ENCODE data around the gene CFAP57. TPM values are rescaled to one million over a fixed set of nuclear protein-coding genes. Genes with fewer than 3 reads are reported as not detected.
"Not testable (repeated sequence)": the region's sequence is repeated elsewhere in the genome, so short reads cannot be mapped to it uniquely, and the experiment has no call there.

CFAP57 gene
- total RNA-seq, 1 donor from 2014 or later: not detected

DNA sequence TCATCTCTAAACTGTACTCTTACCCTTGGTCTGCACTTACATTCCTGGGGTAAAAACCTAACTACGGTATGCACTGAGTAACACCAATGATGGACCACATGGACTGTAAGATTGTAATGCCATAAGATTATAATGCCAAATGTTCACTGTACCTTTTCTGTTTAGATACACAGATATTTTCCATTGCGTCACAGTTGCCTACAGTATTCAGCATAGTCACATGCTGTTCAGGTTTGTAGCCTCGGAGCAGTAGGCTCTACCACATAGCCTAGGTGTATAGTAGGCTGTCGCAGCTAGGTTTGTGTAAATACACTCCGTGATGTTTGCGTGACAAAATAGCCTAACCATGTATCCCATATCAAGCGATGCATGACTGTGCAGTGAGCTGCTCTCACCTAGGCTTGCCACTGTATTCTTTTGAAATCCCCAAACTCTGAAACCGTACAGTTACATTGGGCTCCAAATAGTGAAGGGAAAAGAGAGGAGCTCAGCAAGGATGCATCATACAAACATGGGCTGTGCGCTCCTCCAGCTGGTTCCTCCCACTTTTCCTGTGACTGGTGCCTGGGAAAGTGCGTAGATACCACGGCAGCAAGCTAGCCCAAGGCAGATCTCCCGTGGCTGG, 35.2 kb downstream of the CFAP57 start:
- POLR2A ChIA-PET: no interaction called here
- no peak overlapping the region for H3K27ac Mint-ChIP-seq

DNA sequence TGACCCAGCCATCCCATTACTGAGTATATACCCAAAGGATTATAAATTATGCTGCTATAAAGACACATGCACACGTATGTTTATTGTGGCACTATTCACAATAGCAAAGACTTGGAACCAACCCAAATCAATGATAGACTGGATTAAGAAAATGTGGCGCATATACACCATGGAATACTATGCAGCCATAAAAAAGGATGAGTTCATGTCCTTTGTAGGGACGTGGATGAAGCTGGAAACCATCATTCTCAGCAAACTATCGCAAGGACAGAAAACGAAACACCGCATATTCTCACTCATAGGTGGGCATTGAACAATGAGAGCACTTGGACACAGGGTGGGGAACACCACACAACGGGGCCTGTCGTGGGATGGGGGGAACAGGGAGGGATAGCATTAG, 36.1 kb downstream of the CFAP57 start:
- H3K4me3 Mint-ChIP-seq; POLR2A ChIA-PET; H3K27me3 Mint-ChIP-seq; CTCF ChIA-PET; H3K9me3 Mint-ChIP-seq; ATAC-seq (ENCODE audit: low read depth); H3K4me1 Mint-ChIP-seq; DNase-seq; intact Hi-C loops (cut with micrococcal nuclease); H3K36me3 Mint-ChIP-seq (ENCODE audit: low read depth); H3K27ac Mint-ChIP-seq: not testable (repeated sequence)

More for the DNA sequence above, 35.2 kb downstream of the CFAP57 start:
- intact Hi-C loops (cut with micrococcal nuclease): no loop called here
- peaks cover 5% of the 10 kb centered on the region for H3K9me3 Mint-ChIP-seq
- TF ChIP-seq, protein P1, sequence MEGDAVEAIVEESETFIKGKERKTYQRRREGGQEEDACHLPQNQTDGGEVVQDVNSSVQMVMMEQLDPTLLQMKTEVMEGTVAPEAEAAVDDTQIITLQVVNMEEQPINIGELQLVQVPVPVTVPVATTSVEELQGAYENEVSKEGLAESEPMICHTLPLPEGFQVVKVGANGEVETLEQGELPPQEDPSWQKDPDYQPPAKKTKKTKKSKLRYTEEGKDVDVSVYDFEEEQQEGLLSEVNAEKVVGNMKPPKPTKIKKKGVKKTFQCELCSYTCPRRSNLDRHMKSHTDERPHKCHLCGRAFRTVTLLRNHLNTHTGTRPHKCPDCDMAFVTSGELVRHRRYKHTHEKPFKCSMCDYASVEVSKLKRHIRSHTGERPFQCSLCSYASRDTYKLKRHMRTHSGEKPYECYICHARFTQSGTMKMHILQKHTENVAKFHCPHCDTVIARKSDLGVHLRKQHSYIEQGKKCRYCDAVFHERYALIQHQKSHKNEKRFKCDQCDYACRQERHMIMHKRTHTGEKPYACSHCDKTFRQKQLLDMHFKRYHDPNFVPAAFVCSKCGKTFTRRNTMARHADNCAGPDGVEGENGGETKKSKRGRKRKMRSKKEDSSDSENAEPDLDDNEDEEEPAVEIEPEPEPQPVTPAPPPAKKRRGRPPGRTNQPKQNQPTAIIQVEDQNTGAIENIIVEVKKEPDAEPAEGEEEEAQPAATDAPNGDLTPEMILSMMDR (IDR thresholded peaks at IDR 0.05): no peak
- no peak overlapping the region for H3K4me3 Mint-ChIP-seq
- no peaks in the 10 kb centered on the region for H3K36me3 Mint-ChIP-seq (ENCODE audit: low read depth)
- H3K27me3 Mint-ChIP-seq: peaks cover 2% of the 10 kb centered on the region
- ATAC-seq (ENCODE audit: low read depth) (no peak), DNase-seq (no peak)
- peaks cover 4% of the 10 kb centered on the region for H3K4me1 Mint-ChIP-seq
- CTCF ChIA-PET: no interaction called here

DNA sequence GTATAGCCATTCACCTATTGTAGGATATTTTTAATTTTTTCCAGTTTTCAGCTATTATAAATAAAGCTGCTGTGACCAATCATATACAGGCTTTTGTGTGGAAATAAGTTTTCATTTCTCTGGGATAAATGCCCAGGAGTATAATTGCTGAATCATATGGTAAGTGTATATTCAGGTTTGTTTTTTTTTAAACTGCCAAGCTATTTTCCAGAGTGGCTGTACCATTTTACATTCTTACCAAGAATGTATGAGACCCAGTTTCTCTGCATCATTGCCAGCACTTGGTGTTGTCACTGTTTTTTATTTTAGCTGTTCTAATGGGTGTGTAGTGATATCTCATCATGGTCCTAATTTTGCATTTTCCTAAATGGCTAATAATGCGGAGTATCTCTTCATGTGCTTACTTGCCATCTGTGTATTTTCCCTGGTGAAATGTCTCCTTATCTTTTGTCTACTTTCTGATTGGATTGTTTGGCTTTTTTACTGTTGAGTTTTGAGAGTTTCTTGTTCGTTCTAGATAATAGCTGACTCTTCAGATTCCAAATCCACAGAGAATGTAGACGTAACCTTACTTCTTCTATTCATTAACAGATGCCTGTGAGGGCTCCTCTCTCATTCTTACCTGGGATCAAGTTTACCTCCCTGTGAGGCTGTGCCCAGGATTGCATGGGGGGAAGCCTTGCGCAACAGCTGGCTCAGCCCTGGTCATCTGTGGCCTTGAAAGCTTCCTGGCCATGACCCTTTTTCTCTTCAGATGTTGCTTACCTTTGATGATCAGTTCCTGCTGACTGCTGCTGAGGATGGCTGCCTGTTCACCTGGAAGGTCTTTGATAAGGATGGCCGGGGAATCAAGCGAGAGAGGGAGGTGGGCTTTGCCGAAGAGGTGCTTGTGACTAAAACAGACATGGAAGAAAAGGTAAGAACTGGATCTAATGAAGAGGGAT, 42.6 kb downstream of the CFAP57 start:
- Mint-ChIP-seq H3K27me3 (no peaks in the 10 kb centered on the region), H3K4me1 (no peaks in the 10 kb centered on the region), H3K27ac (no peak overlapping the region), H3K4me3 (no peak overlapping the region), H3K9me3 (no peaks in the 10 kb centered on the region), H3K36me3 (ENCODE audit: low read depth) (no peaks in the 10 kb centered on the region)
- no peak for ATAC-seq (ENCODE audit: low read depth)
- CTCF ChIA-PET: interaction anchor here (1.5 kb wide), 1 partner anchor 12 kb away, joined by 4 read pairs; no protein-coding TSS in a partner anchor
- no peak for DNase-seq
- intact Hi-C loops (cut with micrococcal nuclease): no loop called here
- POLR2A ChIA-PET: no interaction called here
- TF ChIP-seq, protein P1 (IDR thresholded peaks at IDR 0.05): no peak

DNA sequence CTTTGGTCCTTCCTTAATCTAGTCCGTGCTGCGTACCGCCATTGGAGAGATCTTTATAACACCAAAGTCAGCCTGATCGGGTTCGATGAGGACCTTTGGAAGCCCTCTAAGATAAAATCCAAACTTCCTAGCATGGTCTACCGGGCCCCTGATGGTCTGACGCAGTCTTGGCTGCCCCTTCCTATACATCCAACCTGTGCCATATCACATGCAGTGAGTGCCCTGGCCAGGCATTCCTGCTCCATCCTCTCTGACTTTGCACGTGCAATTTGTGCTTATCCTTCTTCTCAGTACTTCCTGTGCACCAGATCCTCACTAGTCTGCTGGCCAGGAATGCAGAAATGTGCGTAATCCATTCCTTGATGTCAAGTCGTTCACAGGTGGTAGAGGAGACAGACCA, 45.6 kb downstream of the CFAP57 start:
- no peak overlapping the region for H3K4me3 Mint-ChIP-seq
- CTCF ChIA-PET: no interaction called here

DNA sequence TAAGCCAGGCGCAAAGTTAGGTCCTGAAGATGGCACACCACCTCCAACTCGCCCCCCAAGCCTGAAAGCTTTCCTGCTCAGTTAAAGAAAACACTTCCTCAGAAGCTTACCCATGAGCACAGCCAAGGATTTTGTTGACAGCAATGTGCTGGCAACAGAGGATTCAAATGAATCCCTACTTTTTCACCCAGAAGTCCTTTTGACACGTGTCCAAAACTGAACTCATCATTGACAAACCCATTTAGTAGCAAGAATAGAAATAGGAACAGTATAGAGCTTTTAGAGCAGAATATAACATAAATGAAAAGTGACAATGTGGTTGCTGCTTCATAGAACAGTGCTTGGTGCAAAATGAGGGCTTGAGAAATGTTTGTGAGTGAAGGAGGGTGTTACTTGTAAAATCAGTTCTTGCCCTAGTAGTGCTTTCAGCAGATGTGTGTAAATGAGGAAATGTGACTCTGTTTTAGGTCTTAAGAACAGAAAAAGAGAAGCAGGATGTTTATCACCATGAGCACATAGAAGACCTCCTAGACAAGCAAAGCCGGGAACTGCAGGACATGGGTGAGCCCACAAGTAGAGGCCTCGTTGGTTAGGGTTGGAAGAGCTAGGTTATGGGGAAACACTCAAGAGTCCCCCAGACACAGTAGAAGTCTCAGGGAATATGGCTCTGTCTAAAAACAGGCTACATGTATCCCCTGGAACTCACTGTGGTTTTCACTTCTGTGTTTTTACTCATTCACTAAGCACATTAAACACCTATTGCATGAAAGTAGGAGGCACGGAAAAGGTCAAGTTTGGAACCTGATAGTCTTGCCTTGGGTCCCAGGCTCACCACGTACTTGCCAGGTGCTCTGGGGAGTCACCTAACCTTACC, 49.0 kb downstream of the CFAP57 start:
- CTCF ChIA-PET: interaction anchor here (1.0 to 2.8 kb wide), 3 partner anchors 193 to 542 kb away, joined by 3 to 12 read pairs (median 3); no protein-coding TSS in a partner anchor
- POLR2A ChIA-PET: interaction anchor here (1.4 to 1.9 kb wide), 2 partner anchors 49 to 429 kb away, joined by 5 to 7 read pairs; partner anchors contain the start of genes CFAP57, EBNA1BP2 and KDM4A

More for the DNA sequence above, 45.6 kb downstream of the CFAP57 start:
- Mint-ChIP-seq H3K9me3 (no peaks in the 10 kb centered on the region), H3K4me1 (peaks cover 28% of the 10 kb centered on the region), H3K36me3 (ENCODE audit: low read depth) (no peaks in the 10 kb centered on the region), H3K27ac (no peak overlapping the region), H3K27me3 (no peaks in the 10 kb centered on the region)
- POLR2A ChIA-PET: no interaction called here
- DNase-seq (no peak), ATAC-seq (ENCODE audit: low read depth) (no peak)
- TF ChIP-seq, protein P1 (IDR thresholded peaks at IDR 0.05): no peak
- intact Hi-C loops (cut with micrococcal nuclease): no loop called here

More for the DNA sequence above, 49.0 kb downstream of the CFAP57 start:
- Mint-ChIP-seq H3K4me3 (peak overlapping the region; percentile 29), H3K36me3 (ENCODE audit: low read depth) (no peaks in the 10 kb centered on the region), H3K27me3 (no peaks in the 10 kb centered on the region), H3K4me1 (peaks cover 33% of the 10 kb centered on the region), H3K9me3 (no peaks in the 10 kb centered on the region), H3K27ac (peak overlapping the region; percentile 91)
- DNase-seq (peak; percentile 30), ATAC-seq (ENCODE audit: low read depth) (peak; percentile 86)
- TF ChIP-seq, protein P1 (IDR thresholded peaks at IDR 0.05): no peak
- intact Hi-C loops (cut with micrococcal nuclease): loop anchor here (2.0 to 10.0 kb wide), 3 partner anchors 18 to 484 kb away; partner anchors contain the start of gene ST3GAL3

All from activated B cell treated with CpG ODN at 0.5 μM for 24 hours (primary cell).